ENCODE data around the gene ACTN1. TPM values are rescaled to one million over a fixed set of nuclear protein-coding genes. Genes with fewer than 3 reads are reported as not detected.

Gene ACTN1
- total RNA-seq, 4 donors from 2014 or later = 10.0 to 17.3 (median 14.1) TPM

- TF ChIP-seq POLR2A (IDR thresholded peaks at IDR 0.05) = no peak
- no peak for TF ChIP-seq CTCF (IDR thresholded peaks at IDR 0.05 in 4 of 5, conservative IDR thresholded peaks at IDR 0.05 in 1 of 5)
- no peaks in the 10 kb centered on the region for H3K27me3 ChIP-seq
- in situ Hi-C loops (cut with MboI; ENCODE audit: low sequenced_read_pairs in 4 of 4) = no loop called here
- intact Hi-C loops (cut with DNase I; ENCODE audit: low total_unique reads) = no loop called here
- DNase-seq (no peak), ATAC-seq (no peak)
- H3K36me3 ChIP-seq = no peaks in the 10 kb centered on the region
- H3K4me1 ChIP-seq = peaks cover 8 to 12% of the 10 kb centered on the region in 2 donors
- H3K4me3 ChIP-seq = no peak overlapping the region
- H3K9me3 ChIP-seq = no peaks in the 10 kb centered on the region
- no peak overlapping the region for H3K27ac ChIP-seq
Observed at GRCh38 chr14:68918612-68919011, 60.5 kb downstream of the ACTN1 start.

- Histone ChIP-seq H3K27me3 (no peaks in the 10 kb centered on the region), H3K27ac (peak overlapping the region in 1 of 4 donors; percentile 42), H3K9me3 (no peaks in the 10 kb centered on the region), H3K4me3 (no peak overlapping the region), H3K36me3 (no peaks in the 10 kb centered on the region), H3K4me1 (peaks cover under 1 to 5% of the 10 kb centered on the region in 2 donors)
- in situ Hi-C loops (cut with MboI; ENCODE audit: low sequenced_read_pairs in 4 of 4) (no loop called here), intact Hi-C loops (cut with DNase I; ENCODE audit: low total_unique reads) (no loop called here)
- no peak for ATAC-seq
- no peak for TF ChIP-seq CTCF (IDR thresholded peaks at IDR 0.05 in 4 of 5, conservative IDR thresholded peaks at IDR 0.05 in 1 of 5)
- DNase-seq = no peak
Observed at GRCh38 chr14:68916358-68916941, 62.7 kb downstream of the ACTN1 start.

- Histone ChIP-seq H3K27me3 (no peaks in the 10 kb centered on the region), H3K4me1 (peaks cover 0 to 7% of the 10 kb centered on the region in 2 donors), H3K27ac (no peak overlapping the region), H3K9me3 (no peaks in the 10 kb centered on the region), H3K36me3 (no peaks in the 10 kb centered on the region), H3K4me3 (no peak overlapping the region)
- no peak for ATAC-seq
- TF ChIP-seq CTCF (IDR thresholded peaks at IDR 0.05 in 4 of 5, conservative IDR thresholded peaks at IDR 0.05 in 1 of 5) = no peak
- TF ChIP-seq POLR2A (IDR thresholded peaks at IDR 0.05) = no peak
- no peak for DNase-seq
- in situ Hi-C loops (cut with MboI; ENCODE audit: low sequenced_read_pairs in 4 of 4) = loop anchor here (5.0 kb wide), 3 partner anchors 184 to 194 kb away; no protein-coding TSS in a partner anchor
- intact Hi-C loops (cut with DNase I; ENCODE audit: low total_unique reads) = no loop called here
Observed at GRCh38 chr14:68913516-68913915, 65.6 kb downstream of the ACTN1 start.

GRCh38 chr14:68911594-68912227, 67.4 kb downstream of the ACTN1 start:
- in situ Hi-C loops (cut with MboI; ENCODE audit: low sequenced_read_pairs in 4 of 4) = loop anchor here (5.0 kb wide), 3 partner anchors 186 to 196 kb away; no protein-coding TSS in a partner anchor

More at GRCh38 chr14:68911594-68912227, 67.4 kb downstream of the ACTN1 start:
- ATAC-seq (peak; percentile 91 to 93), DNase-seq (peak; percentile 25 to 54)
- Histone ChIP-seq H3K4me1 (peaks cover 0 to 7% of the 10 kb centered on the region in 2 donors), H3K27me3 (no peaks in the 10 kb centered on the region), H3K4me3 (no peak overlapping the region), H3K27ac (no peak overlapping the region), H3K9me3 (no peaks in the 10 kb centered on the region), H3K36me3 (no peaks in the 10 kb centered on the region)
- TF ChIP-seq POLR2A (IDR thresholded peaks at IDR 0.05) (no peak), CTCF (IDR thresholded peaks at IDR 0.05 in 4 of 5, conservative IDR thresholded peaks at IDR 0.05 in 1 of 5) (peak; percentile 89 to 98 (median 94))
- intact Hi-C loops (cut with DNase I; ENCODE audit: low total_unique reads) = loop anchor here (1.0 to 2.0 kb wide), 4 partner anchors 69 to 196 kb away; no protein-coding TSS in a partner anchor
